Measurements from ENCODE around the gene VWC2.

The VWC2 gene

DNA sequence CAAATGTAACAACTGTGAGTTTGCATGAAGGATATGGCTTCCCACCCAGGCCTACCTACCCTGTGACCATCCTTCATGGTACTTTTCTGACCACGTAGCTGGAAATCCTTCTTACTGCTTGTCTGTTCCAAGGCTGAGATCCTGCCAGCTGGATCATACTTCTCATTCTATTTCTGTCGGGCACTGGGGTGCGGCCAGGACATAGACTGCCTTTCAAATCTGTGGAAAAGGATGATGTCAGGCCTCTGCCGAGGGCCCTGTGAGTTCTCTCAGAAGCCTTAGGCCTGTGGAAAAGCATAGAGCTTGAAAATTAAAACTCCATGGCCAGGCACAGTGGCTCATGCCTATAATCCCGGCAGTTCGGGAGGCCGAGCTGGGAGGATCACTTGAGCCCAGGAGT lies 10.0 kb downstream of the VWC2 start:
- DNase-seq (ENCODE audit: low read depth): no peak

DNA sequence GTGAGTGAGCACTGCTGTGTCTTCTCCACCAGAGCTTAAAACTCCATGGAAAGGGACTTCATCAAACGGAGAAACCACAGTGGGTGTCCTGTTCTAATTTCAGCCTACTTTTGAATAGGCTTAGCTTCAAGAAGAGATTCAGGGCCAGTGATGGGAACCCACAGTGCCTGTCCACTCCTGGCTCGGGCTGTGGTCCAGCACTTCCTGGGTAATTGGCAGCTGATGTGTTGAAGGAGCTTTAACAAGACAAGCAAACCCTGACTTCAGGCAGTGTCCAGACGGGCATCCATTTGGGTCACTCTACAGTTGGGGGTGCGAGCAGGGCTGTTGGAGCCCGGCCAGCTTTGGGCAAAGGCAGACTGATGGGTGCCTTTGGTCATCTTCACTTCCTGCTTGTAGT lies 14.5 kb downstream of the VWC2 start:
- DNase-seq (ENCODE audit: low read depth): no peak

DNA sequence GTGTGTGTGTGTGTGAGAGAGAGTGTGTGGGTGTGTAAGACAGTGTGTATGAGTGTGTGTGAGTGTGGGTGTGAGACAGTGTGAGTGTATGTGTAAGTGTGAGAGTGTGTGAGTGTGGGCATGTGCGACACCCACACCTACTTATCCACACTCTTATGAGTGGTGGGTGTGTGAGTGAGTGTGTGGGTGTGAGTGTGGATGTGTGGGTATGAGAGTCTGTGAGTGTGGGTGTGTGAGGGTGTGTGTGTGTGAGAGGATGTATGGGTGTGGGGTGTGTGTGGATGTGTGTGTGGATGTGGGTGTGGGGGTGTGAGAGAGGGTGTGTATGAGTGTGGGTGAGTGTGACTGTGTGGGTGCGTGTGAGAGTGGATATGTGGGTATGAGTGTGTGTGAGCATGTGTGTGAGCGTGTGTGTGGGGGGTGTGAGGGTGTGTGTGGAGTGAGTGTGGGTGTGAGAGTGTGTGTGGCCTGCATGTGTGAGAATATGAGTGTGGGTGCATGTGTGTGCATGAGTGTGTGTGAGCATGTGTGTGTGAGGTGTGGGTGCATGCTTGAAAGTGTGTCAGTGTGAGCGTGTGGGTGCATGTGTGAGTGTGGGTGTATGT lies 15.1 kb downstream of the VWC2 start:
- no peak for DNase-seq (ENCODE audit: low read depth)

DNA sequence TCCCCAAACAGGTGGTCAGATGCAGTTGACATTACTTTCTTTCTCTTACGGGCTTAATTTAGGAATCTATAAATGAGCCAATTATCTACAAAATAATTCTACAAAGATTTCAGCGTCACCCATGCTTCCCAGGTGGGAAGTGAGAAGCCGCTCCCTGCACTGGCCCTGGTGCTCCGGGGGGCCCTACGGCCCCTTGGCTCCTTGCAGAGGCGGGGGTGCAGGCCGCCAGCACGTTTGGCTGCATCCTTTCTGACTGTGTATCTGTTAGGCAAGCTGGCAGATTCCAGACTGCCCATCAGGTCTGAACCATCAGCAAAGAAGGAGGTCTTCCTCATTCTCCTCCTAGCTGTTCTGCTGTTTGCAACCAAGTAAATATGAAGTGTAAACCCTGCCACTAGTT lies 16.3 kb downstream of the VWC2 start:
- no peak for DNase-seq (ENCODE audit: low read depth)

DNA sequence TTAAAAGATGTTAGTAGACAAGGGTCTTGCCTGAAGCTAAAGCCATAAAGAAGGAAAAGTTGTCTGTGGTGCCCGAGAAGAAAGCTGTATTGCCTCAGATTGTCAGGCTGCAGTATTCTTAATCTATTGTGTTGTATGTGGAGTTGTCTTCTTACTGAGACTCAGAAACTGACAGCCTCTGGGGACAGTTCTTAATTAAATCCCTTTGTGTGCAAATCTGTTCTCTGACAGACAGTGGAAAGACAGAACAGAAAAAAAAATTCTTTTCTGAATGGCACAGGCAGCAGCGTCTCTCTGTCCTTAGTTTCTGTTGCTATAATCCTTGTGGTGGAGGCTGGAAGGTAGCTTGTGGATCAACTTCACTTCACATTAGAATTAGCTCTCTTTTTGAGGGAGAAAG lies 16.8 kb downstream of the VWC2 start:
- DNase-seq (ENCODE audit: low read depth): no peak

DNA sequence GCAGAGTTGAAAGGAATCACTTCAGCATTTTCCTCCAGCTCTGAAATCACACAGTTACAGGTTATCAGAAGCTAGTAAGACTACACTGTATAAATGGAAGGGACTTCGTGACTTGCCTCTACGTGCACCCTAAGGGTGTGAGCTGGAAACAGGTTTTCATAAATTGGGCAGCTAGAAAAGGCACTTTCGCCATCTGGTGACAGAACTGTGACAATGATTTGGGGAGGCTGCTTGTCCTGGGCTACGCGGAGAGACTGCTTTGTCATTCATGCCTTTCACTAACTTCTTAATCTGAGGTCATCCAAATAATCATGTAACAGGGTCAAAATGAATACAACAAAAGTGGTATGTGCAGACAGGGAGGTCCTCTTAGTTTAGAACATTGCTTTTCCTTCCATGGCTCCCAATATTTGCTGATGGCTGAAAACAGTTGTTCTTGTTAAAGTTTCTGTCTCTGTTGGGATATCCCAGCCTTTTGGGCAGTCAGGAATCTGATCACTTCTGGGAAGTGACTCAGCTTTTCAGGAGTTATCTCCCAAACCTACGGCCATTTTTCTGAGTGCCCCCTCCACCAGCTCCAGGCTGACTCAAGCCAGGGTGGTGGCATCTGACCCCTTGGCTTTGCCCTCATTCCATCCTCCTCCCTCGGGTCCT lies 17.8 kb downstream of the VWC2 start:
- DNase-seq (ENCODE audit: low read depth): no peak

DNA sequence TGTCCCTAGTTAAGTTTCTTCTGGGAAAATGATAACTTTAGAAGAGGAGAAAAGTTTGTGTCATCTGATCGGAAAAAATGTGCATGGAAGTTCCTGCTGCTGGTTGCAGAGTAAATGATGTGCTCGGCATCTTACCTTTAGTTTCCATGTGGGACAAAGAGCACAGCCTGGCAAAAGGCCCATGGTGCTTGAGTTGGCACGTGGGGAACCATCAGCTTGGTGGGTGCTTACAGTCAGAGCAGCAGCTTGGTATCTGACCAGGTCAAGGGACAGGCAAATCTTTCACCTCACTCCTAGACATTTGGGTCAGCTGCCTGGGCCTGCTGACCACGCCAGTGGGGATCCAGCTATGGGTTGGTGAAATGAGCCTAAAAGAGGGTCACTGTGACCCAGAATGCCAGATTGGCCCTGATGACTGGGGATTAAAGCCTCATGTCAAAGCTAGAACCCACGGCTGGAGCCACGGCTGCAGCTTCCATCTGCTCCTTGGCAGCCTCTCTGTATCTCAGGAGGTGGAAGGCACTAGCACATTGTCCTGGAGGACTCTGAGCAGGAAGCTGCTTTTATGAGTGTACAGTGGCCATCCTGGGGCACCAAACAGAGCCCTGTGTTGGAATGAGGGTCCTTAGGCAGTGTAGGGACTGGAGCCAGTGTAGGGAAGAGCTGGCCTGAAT lies 24.7 kb downstream of the VWC2 start:
- DNase-seq (ENCODE audit: low read depth): no peak

DNA sequence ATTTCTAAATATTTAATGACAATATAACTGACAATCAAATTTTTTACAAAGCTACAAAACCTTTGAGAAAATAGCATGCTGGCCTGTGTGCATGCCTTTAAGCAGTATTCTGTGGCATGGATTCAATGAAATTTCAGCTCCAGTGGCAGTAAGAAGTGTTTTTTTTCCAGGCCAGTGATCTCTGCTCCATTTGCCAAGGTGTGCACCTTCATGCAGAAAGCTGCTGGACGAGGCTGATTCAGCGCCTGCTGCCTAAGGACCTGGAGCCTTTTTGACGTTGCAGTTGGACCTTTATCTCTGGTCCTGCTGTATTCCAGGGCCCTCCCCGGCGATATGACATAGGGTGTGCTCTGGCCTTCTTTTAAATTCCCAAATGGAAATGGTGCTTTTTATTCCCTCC lies 26.6 kb downstream of the VWC2 start:
- no peak for DNase-seq (ENCODE audit: low read depth)

DNA sequence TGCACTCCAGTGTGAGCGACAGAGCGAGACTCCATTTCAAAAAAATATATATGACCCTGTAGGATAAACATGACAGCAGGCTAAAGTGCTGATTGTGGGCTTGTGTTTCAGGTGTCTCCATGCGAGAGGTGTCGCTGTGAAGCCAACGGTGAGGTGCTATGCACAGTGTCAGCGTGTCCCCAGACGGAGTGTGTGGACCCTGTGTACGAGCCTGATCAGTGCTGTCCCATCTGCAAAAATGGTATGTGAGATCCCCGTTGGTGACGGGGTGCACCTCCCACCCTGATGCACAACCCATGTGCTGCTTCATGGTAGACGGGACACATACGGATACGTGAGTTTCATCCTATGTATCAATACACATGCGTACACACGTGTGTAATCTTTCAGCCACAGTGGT lies 29.2 kb downstream of the VWC2 start:
- DNase-seq (ENCODE audit: low read depth): no peak

DNA sequence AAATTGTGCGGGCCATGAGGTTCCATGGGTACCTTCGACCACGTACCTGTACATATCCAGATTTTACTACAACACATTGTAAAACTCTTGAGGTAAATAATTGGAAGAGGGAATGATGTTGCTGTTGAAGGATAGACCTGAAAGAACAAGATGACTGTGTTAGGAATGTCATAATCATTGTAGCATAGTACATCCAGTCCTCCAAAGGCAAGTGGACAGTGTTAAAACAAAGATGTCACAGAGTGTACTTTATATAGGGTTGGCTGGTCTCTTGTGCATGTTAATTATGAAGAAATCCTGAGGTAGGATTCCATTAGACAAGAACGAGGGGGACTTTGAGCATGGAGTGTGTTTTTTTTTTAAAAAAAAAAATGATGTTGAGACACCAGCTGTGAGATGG lies 30.4 kb downstream of the VWC2 start:
- no peak for DNase-seq (ENCODE audit: low read depth)

DNA sequence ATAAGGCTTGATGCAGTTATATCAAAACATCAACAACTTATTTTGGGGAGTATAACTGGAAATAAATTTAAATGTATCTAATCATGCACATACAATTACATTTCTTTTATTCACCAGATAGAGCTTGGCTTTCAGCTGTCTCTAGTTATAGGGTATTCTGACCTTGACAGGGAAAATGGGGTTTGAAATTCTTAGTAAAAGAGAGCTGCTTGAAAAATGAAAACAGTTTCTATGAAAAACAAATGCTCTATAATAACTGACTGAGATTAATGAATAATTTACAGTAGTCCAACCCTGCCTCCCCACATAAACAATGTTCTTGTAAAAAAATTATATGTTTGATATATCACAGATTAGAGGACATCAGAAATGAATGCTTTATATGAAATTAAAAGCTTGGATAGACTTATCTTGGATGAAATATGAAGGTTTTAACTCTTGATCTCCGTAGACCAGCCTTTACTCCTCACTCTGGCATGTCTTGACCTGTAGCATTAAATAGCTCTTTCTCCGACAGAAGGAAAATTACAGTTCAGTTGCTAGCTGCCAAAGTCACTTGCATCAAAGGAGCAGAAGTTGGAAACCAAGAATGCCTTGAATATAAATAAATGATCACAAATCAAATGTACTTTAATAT lies 32.1 kb downstream of the VWC2 start:
- DNase-seq (ENCODE audit: low read depth): no peak

DNA sequence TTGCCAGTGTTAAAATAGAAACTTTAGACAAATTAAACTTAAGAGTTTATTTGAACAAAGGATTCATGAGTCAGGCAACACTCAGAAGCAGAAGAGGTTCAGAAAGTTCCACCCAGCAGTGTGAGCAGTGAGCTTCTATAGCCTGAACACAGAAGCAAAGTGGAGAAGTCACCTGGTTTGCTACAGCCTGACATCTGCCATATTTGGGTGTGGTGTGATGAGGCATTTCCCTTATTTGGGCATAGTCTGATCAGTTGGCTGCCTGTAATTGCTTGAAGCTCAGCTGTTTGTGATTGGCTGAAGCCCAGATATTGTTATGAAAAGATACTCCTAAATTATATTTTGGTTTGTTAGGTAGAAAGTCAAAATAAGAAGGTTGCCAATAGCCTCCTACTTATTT lies 39.1 kb downstream of the VWC2 start:
- no peak for DNase-seq (ENCODE audit: low read depth)

DNA sequence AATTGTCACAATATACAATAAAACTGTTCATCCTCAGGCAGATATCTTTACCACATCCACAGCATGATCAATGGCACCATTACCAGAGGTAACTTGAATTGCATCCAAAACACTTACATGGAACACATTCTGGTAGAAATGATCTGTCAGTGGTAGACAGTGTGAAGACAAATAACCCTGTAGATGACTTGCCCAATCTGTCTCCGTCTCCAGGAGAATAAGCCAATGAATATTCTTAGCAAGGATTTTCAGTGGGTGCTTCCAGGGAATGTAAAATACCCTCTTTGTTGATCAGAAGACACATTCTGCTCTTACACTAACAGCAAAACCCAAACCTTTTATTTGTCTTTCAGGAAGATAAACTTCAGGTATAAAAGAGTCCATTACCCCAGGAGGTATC lies 43.8 kb downstream of the VWC2 start:
- no peak for DNase-seq (ENCODE audit: low read depth)

DNA sequence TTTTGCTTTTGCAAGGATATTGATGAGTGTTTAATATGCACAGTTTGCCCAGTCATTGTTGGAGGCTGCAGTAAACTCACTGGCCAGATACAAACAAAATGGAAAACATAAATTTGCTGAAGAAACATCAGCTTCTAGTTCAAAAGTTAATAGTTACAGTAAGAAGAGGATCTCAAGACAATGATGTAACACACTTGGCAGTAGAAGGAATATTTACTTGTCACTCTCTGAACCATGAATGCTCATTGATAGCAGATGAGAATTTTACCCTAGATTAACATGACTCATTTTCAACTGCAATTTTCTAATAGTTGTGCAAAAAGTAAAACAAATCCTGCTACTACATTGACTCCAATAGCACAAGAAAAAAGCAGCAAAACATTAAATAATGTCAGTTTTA lies 47.7 kb downstream of the VWC2 start:
- no peak for DNase-seq (ENCODE audit: low read depth)

DNA sequence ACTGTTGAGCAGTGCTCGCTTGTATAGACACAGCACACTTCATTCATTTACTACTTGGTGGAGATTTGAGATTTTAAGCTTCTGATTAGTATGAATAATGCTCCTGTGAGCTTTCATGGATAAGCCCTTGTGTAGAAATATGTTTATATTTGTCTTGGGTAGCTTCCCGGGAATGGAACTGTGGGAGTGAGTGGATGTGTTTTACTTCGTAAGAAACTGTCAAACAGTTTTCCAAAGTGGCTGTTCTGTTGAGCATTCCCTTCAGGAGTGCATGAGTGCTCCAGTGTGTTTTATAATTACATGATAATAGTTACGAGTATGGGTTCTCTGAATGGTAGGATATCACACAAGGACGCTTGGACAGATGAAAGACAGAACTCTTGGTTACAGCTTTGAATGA lies 49.4 kb downstream of the VWC2 start:
- DNase-seq (ENCODE audit: low read depth): no peak

DNA sequence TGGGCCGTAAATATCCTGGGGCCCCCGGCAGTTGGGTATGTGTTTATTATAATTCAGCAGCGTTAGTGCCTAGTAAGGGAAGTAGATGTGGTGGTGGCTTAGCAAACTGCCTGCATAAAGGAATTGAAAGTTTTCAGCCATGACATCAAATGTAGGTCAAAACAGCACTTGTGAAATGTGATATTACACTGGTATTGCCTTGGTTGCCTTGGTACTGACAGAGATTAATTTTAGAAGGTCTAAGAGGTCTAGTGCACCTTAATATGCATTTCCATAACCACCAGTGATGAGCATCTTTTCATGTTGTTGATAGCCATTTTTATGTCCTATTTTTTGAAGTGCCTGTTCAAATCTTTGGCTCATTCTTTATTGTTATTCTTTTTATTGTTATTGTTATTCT lies 50.1 kb downstream of the VWC2 start:
- DNase-seq (ENCODE audit: low read depth): no peak

DNA sequence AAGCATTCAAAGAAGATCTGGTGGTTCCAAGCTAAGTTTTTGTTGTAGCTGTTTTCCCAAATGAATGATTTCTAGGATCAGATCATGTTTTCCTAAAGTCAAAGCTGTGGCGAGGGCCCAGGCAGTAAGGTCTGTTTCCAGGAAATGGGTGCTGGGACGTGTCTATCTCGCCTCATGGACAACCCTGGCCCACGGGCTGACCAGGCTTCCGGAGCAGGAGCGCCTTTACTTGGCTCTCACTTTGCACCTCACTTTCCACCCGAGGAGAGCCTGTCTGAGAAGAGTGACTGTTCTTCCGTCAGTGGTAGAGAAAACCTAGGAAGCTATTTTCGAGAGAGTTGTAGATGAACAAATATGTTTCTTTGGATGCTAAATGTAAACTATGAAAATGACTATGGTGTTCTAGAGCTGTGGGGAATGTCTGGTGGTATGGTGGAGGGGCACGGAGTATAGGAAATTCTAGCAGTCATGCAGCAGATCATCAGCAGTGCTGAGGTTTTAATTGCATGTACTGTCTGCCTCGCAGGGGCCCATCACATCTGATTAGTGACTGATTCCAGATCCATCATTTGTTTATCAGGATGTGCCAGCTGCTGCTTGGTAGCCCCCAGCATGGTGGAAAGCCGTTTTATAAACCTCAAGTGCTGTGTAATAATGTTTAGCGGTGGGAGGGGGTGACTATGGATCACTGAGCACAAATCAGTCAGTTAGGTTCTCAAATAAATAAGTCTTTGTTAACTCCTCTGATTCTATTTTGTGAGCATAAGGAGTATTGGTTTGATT lies 66.6 kb downstream of the VWC2 start:
- no peak for DNase-seq (ENCODE audit: low read depth)

DNA sequence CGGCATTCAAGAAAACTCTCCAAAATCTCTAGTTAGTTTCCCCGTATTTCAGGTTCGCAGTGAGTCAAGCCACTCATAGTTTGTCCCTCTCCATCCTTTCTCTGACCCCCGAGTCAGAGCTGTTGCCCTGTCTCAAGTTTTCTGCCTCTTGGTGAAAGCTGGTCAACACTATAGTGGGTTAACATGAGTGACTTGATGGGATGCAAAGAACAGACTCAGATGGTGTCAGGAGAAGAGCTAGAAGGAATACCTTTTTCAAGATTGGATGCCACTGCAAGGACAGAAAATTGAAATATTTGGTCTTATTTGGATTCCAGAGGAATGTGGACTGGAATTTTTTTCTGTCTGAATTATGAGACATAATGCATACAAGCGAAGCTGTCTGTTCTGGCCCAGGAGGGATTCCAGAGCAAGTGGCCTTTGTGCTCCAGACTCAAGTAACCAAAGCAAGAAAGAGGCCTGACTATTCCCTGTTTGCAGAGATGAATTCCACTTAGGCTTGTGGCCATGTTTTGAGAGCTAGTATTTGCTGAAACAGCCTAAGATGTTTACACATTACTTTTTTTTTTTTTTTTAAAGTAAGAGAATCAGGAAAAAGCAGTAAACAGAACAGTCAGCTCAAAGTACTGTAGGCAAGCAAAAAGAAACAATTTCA lies 67.4 kb downstream of the VWC2 start:
- DNase-seq (ENCODE audit: low read depth): no peak

DNA sequence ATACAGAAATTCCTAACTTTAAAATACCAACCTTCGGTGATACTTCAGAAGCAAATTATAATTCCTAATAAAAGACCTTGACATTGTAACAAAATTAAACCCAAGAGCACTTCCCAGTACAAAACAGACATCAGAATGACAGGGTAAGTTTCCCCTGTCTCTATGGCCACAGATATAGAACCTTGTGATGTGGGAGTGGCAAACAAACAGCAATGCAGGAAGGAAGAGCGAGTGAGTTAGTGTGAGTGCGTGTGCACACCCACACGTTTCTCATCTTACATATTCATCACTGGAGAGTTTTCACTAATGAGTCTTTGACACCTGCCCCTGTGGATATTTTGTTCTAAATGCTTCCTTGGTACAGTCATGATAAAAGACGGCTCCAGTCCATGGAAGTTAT lies 72.2 kb downstream of the VWC2 start:
- DNase-seq (ENCODE audit: low read depth): no peak

DNA sequence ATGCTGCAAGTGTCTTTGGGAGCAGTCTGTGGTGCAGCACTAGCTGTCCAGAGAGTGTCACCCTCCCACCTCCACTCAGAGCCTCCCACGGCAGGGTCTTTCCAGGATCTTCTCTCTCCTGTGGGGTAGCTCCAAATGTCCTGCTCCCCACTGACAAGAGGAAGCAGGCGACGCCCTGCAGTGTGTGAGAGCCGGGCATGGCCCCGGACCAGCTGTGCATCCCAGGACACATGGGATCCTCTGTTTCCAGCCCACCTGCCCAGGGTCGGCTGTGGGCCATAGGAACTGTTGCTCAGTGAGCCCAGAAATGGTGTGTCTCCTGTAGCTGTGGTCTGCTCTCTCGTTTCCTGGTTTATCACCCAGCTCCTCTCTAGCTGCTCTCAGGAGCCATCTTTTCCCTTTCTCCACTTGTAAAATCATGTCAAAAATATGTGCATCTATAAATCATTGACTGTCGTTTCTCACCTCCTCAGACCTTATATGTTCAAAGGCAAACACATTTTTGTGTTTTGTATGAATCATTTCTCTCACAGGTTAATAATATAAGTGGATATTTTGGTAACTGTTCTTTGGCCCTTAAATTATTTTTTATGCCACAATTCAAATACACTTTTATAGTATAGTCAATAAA lies 74.9 kb downstream of the VWC2 start:
- no peak for DNase-seq (ENCODE audit: low read depth)

DNA sequence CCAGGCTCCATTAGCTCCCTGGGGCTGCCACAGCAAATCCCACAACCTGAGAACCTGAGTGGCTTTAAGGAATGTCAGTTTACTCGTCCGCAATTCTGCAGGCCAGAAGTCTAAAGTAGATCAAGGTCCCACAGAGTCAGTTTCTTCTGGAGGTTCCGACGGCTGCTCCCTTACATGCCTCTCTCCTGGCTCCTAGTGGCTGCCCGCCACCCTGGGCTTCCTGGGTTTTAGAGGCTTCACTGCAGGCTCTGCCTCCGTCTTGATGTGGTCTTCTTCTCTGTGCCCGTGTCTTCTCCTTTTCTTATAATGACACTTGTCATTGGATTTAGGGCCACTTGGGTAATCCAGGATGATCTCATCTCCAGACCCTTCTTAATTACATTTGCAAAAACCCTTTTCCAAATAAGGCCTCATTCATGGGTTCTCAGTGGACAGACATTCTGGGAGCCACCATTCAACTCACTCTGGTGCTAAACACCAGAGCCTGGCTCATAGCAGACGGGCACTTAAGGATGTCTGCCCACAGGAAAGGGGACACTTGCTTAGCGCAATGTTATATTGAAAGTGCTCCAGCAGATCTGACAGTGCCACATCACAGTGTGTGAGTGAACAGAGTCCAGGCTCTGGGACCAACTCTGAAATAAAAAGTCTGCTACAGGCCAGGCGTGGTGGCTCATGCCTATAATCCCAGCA lies 77.6 kb downstream of the VWC2 start:
- no peak for DNase-seq (ENCODE audit: low read depth)

Measured in stimulated activated CD8-positive, alpha-beta memory T cell treated with anti-CD3 and anti-CD28 coated beads, Interleukin-15, amount 100 ng/mL, for 1 hour (primary cell).